T1000 (cell line): ENCODE measurements around the gene ACYP1.

Experiments
- DNase-seq: peaks from one replicate; lab custom pipeline; 2025; ENCODE audit warnings: mixed read lengths; lab: John Stamatoyannopoulos, UW

Gene ACYP1

GRCh38 chr14:75063491-75064204 is at the start of gene ACYP1:
TSS of gene ACYP1 (minus strand) at chr14:75064024. CDS start at chr14:75063553, 471 bp downstream.
- peak; percentile 90 for DNase-seq

DNA sequence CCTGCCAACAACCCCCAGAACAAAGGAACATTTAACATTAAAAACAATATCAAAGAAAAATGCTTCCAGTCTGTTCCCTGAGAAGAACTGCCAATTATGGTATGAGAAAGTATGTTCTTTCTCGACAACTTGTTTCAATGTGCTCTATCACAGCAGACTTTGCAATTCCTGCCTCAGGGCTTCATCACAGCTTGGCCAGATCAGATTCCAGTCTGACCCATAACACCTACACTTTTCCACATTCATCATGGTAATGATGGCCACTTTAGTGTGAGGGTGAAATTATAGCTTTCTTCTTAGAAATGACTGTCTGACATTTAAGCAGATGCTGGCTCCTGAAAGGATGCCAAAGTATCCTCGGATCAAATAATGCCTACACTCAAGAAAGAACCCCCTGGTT is 46.1 kb upstream of the ACYP1 start:
- DNase-seq, result no peak

GRCh38 chr14:75107186-75107585 is 43.4 kb upstream of the ACYP1 start:
- no peak for DNase-seq

DNA sequence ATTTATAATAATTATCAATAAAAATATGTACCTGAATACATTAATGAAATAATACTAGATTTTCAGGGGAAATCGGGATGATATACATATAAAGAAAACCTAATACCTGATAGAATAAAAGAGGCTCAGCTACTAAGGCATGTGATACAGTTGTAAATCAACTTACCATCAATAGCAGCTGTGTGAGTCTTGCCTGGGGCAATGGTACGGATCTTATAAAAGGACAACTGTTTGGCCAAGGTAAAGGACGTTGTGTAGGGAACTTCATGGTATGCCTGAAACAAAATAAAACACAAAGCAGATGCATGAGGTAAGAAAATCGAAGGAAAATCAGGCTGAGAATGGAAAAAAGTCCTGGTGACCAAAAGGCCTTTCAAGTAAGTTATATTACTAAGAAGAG is 37.7 kb upstream of the ACYP1 start:
- no peak for DNase-seq

- DNase-seq, result no peak
These were observed 34.9 kb upstream of the ACYP1 start for GRCh38 chr14:75098682-75099081.

- DNase-seq, result no peak
These were observed 34.4 kb upstream of the ACYP1 start for GRCh38 chr14:75098212-75098611.

GRCh38 chr14:75096959-75097358 is 33.1 kb upstream of the ACYP1 start:
- no peak for DNase-seq

- DNase-seq, result no peak
These were observed 31.9 kb upstream of the ACYP1 start for GRCh38 chr14:75095690-75096089.

GRCh38 chr14:75094896-75095295 is 31.1 kb upstream of the ACYP1 start:
- DNase-seq, result no peak

GRCh38 chr14:75092698-75093097 is 28.9 kb upstream of the ACYP1 start:
- DNase-seq, result no peak

GRCh38 chr14:75091251-75091650 is 27.4 kb upstream of the ACYP1 start:
- DNase-seq, result no peak

DNA sequence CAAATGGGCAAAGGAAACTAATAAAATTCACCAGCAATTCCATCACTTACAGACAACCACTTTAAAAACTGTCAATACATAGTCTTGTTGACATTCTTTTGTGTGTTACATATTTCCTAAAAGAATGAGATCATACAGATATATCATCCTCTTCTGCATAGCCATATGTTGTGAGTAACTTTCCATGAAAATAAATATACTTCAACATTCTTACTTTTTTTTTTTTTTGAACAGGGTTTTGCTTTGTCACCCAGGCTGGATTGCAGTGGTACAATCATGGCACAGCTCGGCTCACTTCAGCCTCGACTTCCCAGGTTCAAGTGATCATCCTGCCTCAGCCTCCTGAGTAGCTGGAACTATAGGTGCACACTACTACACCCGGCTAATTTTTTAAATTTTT is 26.5 kb upstream of the ACYP1 start:
- no peak for DNase-seq

GRCh38 chr14:75088566-75089373 is 24.9 kb upstream of the ACYP1 start:
- peak; percentile 25 for DNase-seq

GRCh38 chr14:75088153-75088552 is 24.3 kb upstream of the ACYP1 start:
- no peak for DNase-seq

GRCh38 chr14:75084513-75084912 is 20.7 kb upstream of the ACYP1 start:
- DNase-seq, result no peak

DNA sequence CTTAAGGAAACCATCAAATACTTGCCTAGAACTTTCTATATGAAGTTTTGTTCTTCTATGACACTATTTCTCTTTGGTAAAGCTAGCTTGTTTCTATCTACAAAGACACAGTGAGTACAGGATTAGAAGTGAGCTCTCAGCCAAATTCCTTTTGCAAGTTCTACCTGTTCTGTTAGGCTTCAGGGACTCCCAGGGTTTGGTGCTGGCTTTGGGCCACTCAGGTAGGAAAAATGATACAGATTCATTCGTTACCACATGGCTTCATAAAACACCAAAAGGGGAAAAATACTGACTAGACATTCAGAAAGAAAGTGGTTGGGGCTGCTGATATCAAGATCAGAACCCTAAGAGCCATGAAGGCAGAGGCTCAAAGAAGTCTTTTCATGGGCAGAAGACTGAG is 19.4 kb upstream of the ACYP1 start:
- DNase-seq, result no peak

DNA sequence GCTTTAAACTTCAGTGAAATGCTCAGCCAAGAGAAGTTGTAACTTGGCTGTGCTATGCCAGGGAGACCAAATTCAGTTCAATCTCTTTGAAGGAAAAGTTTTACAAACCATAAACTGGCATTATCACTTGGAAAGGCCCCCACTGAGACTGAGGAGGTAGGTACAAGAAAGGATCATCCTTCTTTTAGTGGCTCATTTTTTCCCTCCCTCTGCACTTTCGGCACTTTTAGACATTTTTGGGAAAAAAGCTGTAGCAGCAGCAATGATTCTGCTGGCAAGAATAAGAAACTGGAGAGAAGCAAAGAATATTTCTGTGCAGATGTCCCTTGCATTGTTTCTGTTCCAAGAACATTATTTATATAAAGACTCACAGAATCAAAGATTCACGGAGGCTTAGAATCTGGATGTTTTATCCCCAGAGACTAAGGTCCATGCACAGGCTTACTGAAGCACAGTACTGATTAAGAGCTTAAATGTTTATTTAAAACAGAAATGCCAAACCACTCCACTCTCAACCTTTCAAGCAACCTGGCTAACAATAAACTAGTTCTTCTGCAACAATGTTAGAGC is 17.9 kb upstream of the ACYP1 start:
- no peak for DNase-seq

GRCh38 chr14:75079521-75079920 is 15.7 kb upstream of the ACYP1 start:
- DNase-seq, result no peak

GRCh38 chr14:75077794-75078193 is 14.0 kb upstream of the ACYP1 start:
- no peak for DNase-seq

GRCh38 chr14:75070383-75070782 is 6.6 kb upstream of the ACYP1 start:
- DNase-seq, result no peak

DNA sequence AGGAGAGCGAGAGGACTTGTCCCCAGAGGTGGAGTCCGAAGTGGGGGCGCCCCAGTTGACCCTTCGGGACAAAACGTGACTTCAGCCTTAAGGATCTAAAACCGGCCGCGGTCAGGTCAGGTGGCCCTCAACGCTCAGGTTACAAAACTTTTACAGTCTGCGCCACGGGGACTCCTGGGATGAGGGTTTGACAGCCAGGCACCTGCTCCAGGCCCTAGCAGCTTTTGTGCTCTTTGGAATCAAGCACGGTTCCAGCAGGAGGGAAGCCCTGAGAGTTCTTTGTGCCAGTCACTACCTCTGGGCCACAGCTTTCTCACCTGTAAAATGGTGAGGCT is 6.0 kb upstream of the ACYP1 start:
- DNase-seq, result no peak

- DNase-seq, result peak; percentile 82
These were observed 5.4 kb upstream of the ACYP1 start, which contains the start of gene ZC2HC1C for GRCh38 chr14:75069121-75069810. TSS of gene ZC2HC1C (plus strand) at chr14:75069641. CDS start at chr14:75070574, 933 bp downstream.
